Thymus (tissue), 14 donors: ENCODE measurements around the gene OR4M2. TPM values are rescaled to one million over a fixed set of nuclear protein-coding genes. Genes with fewer than 3 reads are reported as not detected.
"Not testable (repeated sequence)": the region's sequence is repeated elsewhere in the genome, so short reads cannot be mapped to it uniquely, and the experiment has no call there.

Experiments used
- DNase-seq, 9 donors: peaks; one replicate each; pipeline ENCODE4 v3.0.0-alpha.2; 2013; ENCODE audit warnings: low spot score in 9 of 9, low read depth in 6 of 9, missing footprints in 1 of 9
- H3K27ac ChIP-seq, 2 donors: one replicate each; pipeline ENCODE4 v1.5.1; 2013; ENCODE audit warnings: control low read depth in 1 of 2, low read depth in 1 of 2, low read length in 1 of 2, mild to moderate bottlenecking in 1 of 2, moderate library complexity in 1 of 2
- H3K27me3 ChIP-seq, 2 donors: one replicate each; pipeline ENCODE4 v1.5.1; 2013; ENCODE audit warnings: low read length in 1 of 2; ENCODE audit not compliant: control insufficient read depth in 2 of 2, insufficient read depth in 1 of 2
- H3K36me3 ChIP-seq, 2 donors: one replicate each; pipeline ENCODE4 v1.5.1; 2013; ENCODE audit warnings: low read length in 1 of 2, mild to moderate bottlenecking in 1 of 2, moderate library complexity in 1 of 2; ENCODE audit not compliant: control insufficient read depth in 2 of 2, insufficient read depth in 2 of 2
- H3K4me1 ChIP-seq, 2 donors: one replicate each; pipeline ENCODE4 v1.5.1; 2013; ENCODE audit warnings: low read length in 2 of 2; ENCODE audit not compliant: control insufficient read depth in 2 of 2, insufficient read depth in 2 of 2
- H3K4me3 ChIP-seq, 2 donors: one replicate each; pipeline ENCODE4 v1.5.1; 2013; ENCODE audit warnings: low read length in 2 of 2, control low read depth in 1 of 2, mild to moderate bottlenecking in 1 of 2
- H3K9me3 ChIP-seq, 2 donors: one replicate each; pipeline ENCODE4 v1.5.1; 2013; ENCODE audit warnings: low read length in 1 of 2, mild to moderate bottlenecking in 1 of 2; ENCODE audit not compliant: control insufficient read depth in 2 of 2, insufficient read depth in 1 of 2
- WGBS: extraction: QIAGEN DNeasy Blood & Tissue Kit; methylation state at CpG from one replicate; pipeline ENCODE4 v1.1.7; 2013; 5-methylcytosine and 5-hydroxymethylcytosine counted together
- long read RNA-seq, 10 donors: transcript quantifications; one replicate each; lab custom pipeline, GENCODE V29; 2026
- polyA plus RNA-seq: library from polyadenylated mRNA; stranded (reverse); fragments of 200-250 nt; gene quantifications from one replicate; pipeline ENCODE4 v1.2.3, GENCODE V29; 2013
- total RNA-seq: library from RNA; stranded (reverse); fragments of 120-200 nt; gene quantifications from one replicate; pipeline ENCODE4 v1.2.4, GENCODE V29; 2013
- donor health status: healthy.

Gene OR4M2, protein sequence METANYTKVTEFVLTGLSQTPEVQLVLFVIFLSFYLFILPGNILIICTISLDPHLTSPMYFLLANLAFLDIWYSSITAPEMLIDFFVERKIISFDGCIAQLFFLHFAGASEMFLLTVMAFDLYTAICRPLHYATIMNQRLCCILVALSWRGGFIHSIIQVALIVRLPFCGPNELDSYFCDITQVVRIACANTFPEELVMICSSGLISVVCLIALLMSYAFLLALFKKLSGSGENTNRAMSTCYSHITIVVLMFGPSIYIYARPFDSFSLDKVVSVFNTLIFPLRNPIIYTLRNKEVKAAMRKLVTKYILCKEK
- total RNA-seq (not detected), polyA plus RNA-seq (not detected)
- long read RNA-seq, donor 1: 0 reads
- long read RNA-seq, donor 2: 0 reads
- long read RNA-seq, donor 3: 0 reads
- long read RNA-seq, donor 4: 0 reads
- long read RNA-seq, donor 5: 0 reads
- long read RNA-seq, donor 6: 0 reads
- long read RNA-seq, donor 7: 0 reads
- long read RNA-seq, donor 8: 0 reads
- long read RNA-seq, donor 9: 0 reads
- long read RNA-seq, donor 10: 0 reads

DNA sequence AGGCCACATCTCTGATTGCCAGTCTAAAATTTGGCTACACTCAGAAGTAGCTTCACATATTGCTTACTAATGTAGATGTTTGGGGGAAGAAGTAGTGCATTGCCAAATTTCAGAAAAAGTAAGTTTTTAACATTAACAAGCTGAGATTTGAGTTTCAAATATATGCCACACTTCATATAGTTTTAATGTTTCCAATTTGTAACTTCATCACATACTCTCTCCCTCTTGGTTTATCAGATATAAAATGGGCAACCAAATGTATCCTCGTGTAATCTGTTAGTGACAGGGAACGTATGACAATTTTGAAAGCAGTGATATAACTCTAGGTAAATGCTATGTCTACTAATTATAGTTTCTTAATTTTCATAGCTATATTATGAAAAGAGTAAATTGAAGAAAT lies at the start of gene OR4M2:
Gene OR4M2 (plus strand): TSS at position 301 of the 400 bp plus-strand sequence. CDS start 98 bp downstream, at position 399.
- not testable (repeated sequence) for H3K27ac ChIP-seq, H3K4me3 ChIP-seq, H3K4me1 ChIP-seq, H3K27me3 ChIP-seq, DNase-seq, H3K9me3 ChIP-seq, H3K36me3 ChIP-seq
- 100% methylated on average over 1 of the region's 2 CpGs for WGBS

DNA sequence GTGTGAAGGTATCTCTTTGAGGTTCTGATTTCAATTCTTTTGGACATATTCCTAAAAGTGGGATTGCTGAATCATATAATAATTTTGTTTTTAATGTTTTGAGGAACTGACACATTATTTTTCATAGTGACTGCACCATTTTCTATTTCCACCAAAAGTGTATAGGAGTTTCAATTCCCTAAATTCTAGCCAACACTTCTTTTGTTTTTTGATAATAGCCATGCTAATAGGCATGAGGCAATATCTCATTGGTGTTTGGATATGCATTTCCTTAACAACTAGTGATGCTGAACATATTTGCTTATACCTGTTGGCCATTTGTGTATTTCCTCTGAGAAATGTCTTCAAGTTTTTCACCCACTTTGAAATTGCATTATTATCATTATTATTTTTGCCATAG lies 11.1 kb upstream of the OR4M2 start:
- not testable (repeated sequence) for H3K9me3 ChIP-seq, H3K27me3 ChIP-seq, H3K4me3 ChIP-seq, DNase-seq, H3K4me1 ChIP-seq, H3K27ac ChIP-seq, H3K36me3 ChIP-seq

DNA sequence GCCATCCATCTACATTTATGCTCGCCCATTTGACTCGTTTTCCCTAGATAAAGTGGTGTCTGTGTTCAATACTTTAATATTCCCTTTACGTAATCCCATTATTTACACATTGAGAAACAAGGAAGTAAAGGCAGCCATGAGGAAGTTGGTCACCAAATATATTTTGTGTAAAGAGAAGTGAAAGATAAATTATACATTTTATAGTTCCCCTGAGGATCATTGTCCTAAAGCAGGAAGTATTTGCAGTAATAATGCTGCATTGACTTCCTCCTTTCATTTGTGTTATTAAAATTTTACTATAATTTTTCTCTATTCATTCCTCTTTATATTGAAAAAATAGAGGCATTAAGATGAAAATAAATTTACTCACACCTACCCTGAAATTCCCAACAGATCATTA lies 1.1 kb downstream of the OR4M2 start:
- DNase-seq, H3K9me3 ChIP-seq, H3K4me1 ChIP-seq, H3K36me3 ChIP-seq, H3K27me3 ChIP-seq, H3K4me3 ChIP-seq, H3K27ac ChIP-seq: not testable (repeated sequence)
- WGBS: no CpG with 5 or more reads among the region's 3 CpGs

DNA sequence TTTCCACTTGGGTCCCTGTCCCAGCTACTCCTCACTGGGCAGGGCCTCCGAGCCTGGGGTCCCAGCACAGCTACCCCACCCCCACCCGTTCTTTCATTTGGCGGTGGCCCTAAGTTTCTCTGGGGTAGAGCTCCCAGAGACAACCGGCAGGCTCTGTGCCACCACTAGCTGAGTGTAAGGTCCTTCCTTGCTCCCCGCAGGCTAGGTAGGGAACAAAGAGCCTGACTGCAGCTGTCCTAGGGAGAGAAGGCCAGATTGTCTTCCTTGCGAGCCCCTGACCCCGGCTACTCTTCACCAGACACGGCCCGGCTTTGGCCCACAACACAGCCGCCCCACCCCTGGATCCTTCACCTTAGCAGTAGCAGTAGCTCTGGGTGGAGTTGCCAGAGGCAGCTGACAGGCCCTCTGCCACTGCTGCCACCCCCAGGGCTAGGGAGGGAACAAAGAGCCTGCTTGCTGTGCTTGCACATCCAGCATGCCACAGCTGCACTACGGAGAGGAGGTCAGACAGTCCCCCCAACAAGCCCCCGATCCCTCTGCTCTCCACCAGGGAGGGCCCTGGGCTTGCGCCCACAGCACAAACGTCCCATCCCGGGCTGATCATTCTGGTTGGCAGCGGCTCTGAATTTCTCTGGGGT lies 18.4 kb downstream of the OR4M2 start:
- not testable (repeated sequence) for H3K4me3 ChIP-seq, H3K36me3 ChIP-seq, H3K4me1 ChIP-seq, H3K27me3 ChIP-seq, H3K27ac ChIP-seq, H3K9me3 ChIP-seq, DNase-seq
- 96% methylated on average over 4 of the region's 16 CpGs for WGBS

DNA sequence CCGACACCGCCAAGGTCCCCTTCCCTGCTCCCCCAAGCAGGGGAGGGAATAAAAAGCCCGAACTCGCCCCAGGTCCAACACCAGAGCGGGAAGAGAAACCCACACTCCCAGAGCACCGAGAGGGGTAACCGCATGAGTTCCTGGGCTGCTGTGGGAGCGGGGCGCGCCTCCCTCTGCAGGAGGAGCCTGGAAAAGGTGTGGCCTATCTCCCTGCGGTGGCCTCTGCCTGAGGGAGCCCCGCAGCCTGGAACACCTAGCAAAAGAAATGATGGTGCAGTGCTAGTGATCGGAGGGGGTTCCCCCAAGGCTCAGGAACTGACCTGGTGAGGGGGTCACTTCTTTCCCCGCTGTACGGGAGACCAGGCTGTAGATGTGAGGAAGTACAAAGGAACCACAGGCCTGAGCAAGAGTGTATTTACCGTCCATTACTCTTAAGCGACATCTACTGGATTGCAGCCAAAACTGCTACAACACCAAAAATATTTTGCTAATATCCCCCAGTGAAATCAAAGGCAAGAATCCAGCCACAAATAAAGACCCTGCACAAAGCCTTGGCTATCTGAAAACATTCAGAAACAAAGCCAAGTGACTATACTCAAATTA lies 19.1 kb downstream of the OR4M2 start:
- H3K27ac ChIP-seq, H3K36me3 ChIP-seq, DNase-seq, H3K9me3 ChIP-seq, H3K4me3 ChIP-seq, H3K27me3 ChIP-seq, H3K4me1 ChIP-seq: not testable (repeated sequence)
- WGBS: no CpG with 5 or more reads among the region's 17 CpGs

DNA sequence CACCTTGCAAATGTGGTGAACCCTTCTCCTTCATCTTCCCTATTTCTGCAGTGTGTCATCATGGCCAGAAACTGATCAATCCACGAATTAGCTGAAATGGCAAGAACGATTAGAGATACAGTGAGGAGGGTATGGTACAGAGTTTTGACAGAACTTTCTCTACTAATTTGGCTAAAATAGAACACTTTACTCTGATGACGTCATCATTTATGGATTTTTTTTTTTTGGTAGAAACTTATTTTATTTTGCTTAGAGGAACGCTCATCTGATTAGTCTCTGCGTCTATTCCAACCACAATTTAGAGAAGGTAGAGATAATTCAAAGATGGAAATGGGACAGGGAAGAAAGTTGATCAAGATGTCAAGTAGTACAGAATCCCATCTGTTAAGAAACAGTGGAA lies 41.7 kb downstream of the OR4M2 start:
- WGBS: 85% methylated on average over 5 of the region's 5 CpGs

More for the DNA sequence above, 41.7 kb downstream of the OR4M2 start:
- H3K27me3 ChIP-seq, DNase-seq, H3K4me3 ChIP-seq, H3K27ac ChIP-seq, H3K36me3 ChIP-seq, H3K9me3 ChIP-seq, H3K4me1 ChIP-seq: not testable (repeated sequence)

Other genes starting within 250 kb of the OR4M2 start
- gene POTEB, start 202.8 kb upstream of the OR4M2 start, total RNA-seq: not detected
- gene POTEB, start 202.8 kb upstream of the OR4M2 start, polyA plus RNA-seq: not detected